T-helper 2 cell treated with Interferon-gamma antibody and Interleukin-4, amounts not matched to agents 100 ng/mL and 5 ng/mL, for 36 hours (primary cell): ENCODE data around the gene SMC1B. TPM values are rescaled to one million over a fixed set of nuclear protein-coding genes. Genes with fewer than 3 reads are reported as not detected.
"Not testable (repeated sequence)": the region's sequence is repeated elsewhere in the genome, so short reads cannot be mapped to it uniquely, and the experiment has no call there.

Experiments
- intact Hi-C: fragments of 100-400 bp; cut with micrococcal nuclease; formaldehyde crosslinking; loops from one replicate; pipeline ENCODE4 v1.15.1; 2023
- total RNA-seq: library from RNA; stranded (reverse); gene quantifications from 2 replicates; pipeline ENCODE4 v1.2.3, GENCODE V29; 2022

The SMC1B gene
- total RNA-seq, 1 donor from 2014 or later = 0.68 TPM

- intact Hi-C loops = loop anchor here (5.0 kb wide), 1 partner anchor 108 kb away; no protein-coding TSS in a partner anchor
These were observed 30.8 kb upstream of the SMC1B start for GRCh38 chr22:45444168-45444567.

- intact Hi-C loops = loop anchor here (5.0 kb wide), 1 partner anchor 110 kb away; no protein-coding TSS in a partner anchor
These were observed 28.7 kb upstream of the SMC1B start for GRCh38 chr22:45442116-45442515.

GRCh38 chr22:45441138-45441537 is 27.7 kb upstream of the SMC1B start:
- intact Hi-C loops = loop anchor here (5.0 kb wide), 1 partner anchor 111 kb away; no protein-coding TSS in a partner anchor

GRCh38 chr22:45440688-45441087 is 27.3 kb upstream of the SMC1B start:
- intact Hi-C loops = loop anchor here (5.0 kb wide), 1 partner anchor 112 kb away; no protein-coding TSS in a partner anchor

- intact Hi-C loops = no loop called here
These were observed 24.9 kb upstream of the SMC1B start for GRCh38 chr22:45438336-45438735.

GRCh38 chr22:45436871-45437517 is 23.6 kb upstream of the SMC1B start:
- intact Hi-C loops = not testable (repeated sequence)

- intact Hi-C loops = loop anchor here (1.0 kb wide), 1 partner anchor 166 kb away; no protein-coding TSS in a partner anchor
These were observed 22.2 kb upstream of the SMC1B start for GRCh38 chr22:45435544-45436139.

- intact Hi-C loops = loop anchor here (1.0 kb wide), 1 partner anchor 166 kb away; no protein-coding TSS in a partner anchor
These were observed 21.6 kb upstream of the SMC1B start for GRCh38 chr22:45434981-45435380.

GRCh38 chr22:45430871-45431270 is 17.5 kb upstream of the SMC1B start:
- intact Hi-C loops = no loop called here

- intact Hi-C loops = no loop called here
These were observed 16.8 kb upstream of the SMC1B start for GRCh38 chr22:45429981-45430775.

GRCh38 chr22:45429424-45429823 is 16.0 kb upstream of the SMC1B start:
- intact Hi-C loops = no loop called here

- intact Hi-C loops = no loop called here
These were observed 15.3 kb upstream of the SMC1B start for GRCh38 chr22:45428391-45429385.

GRCh38 chr22:45427114-45427513 is 13.7 kb upstream of the SMC1B start:
- intact Hi-C loops = no loop called here

GRCh38 chr22:45426387-45426786 is 13.0 kb upstream of the SMC1B start:
- intact Hi-C loops = no loop called here

GRCh38 chr22:45425531-45426265 is 12.3 kb upstream of the SMC1B start:
- intact Hi-C loops = no loop called here

- intact Hi-C loops = no loop called here
These were observed 11.7 kb upstream of the SMC1B start for GRCh38 chr22:45425101-45425500.

GRCh38 chr22:45424241-45424731 is 10.9 kb upstream of the SMC1B start:
- intact Hi-C loops = no loop called here

GRCh38 chr22:45423524-45423923 is 10.1 kb upstream of the SMC1B start:
- intact Hi-C loops = no loop called here

- intact Hi-C loops = no loop called here
These were observed 9.0 kb upstream of the SMC1B start for GRCh38 chr22:45422237-45422983.
